Posterior vena cava (tissue), 2 donors: ENCODE results near the gene TCP10L. TPM values are rescaled to one million over a fixed set of nuclear protein-coding genes. Genes with fewer than 3 reads are reported as not detected.
"Not testable (repeated sequence)": the region's sequence is repeated elsewhere in the genome, so short reads cannot be mapped to it uniquely, and the experiment has no call there.

Source experiments
- DNase-seq: peaks from one replicate; pipeline ENCODE4 v3.0.0-alpha.2; 2020; ENCODE audit warnings: low spot score
- intact Hi-C, 2 donors: fragments of 100-400 bp; cut with DNase I; formaldehyde crosslinking; loops; one replicate each; pipeline versions ENCODE4 v1.14.1 to v1.14.2; 2022 to 2023
- total RNA-seq, 2 donors: library from RNA; stranded (reverse); fragmentation: NEBNext Ultra II Directional; extraction: Animal tissue kit (Norgen Biotek cat#: 25700); gene quantifications; one replicate each; pipeline ENCODE4 v1.2.1, GENCODE V29; 2021
- donor health status: DM: yes; HTN: yes; CAD: no.
- donor health status: DM: yes; HTN: yes; CAD: no.

TCP10L gene
- total RNA-seq, 2 donors from 2014 or later, result 0.48 to 0.83 TPM

DNA sequence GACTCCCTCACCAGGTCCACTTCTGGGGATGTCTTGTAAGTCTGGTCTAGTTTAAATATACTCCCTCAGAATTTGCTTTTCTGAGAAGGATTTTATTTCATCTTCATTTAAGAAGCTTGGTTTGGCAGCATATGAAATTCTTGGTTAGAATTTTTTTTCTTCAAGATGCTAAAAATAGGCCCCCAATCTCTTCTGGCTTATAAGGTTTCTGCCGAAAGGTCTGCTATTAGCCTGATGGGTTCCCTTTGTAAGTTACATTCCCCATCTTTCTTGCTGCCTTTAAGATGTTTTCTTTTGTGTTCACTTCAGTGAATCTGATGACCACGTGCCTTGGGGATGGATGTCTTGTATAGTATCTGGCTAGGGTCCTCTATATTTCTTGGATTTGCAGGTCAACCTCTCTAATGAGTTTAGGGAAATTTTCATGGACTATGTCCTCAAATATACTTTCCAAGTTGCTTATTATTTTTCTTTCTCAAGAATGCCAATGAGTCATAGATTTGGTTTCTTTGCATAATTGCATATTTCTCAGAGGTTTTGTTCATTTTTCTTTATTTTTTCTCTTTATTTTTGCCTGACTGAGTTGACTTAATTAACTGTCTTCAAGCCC is 19.4 kb downstream of the TCP10L start:
- intact Hi-C loops, result loop anchor here (2.0 to 10.0 kb wide), 2 partner anchors 151 to 153 kb away; partner anchors contain the start of gene EVA1C (in 2 of the 2)
- DNase-seq, result no peak

- intact Hi-C loops, result loop anchor here in 1 of 2 donors (10.0 kb wide), 1 partner anchor 148 kb away; the partner anchor contains the start of gene EVA1C
- no peak for DNase-seq
Observed at GRCh38 chr21:32562915-32563314, 22.4 kb downstream of the TCP10L start.

DNA sequence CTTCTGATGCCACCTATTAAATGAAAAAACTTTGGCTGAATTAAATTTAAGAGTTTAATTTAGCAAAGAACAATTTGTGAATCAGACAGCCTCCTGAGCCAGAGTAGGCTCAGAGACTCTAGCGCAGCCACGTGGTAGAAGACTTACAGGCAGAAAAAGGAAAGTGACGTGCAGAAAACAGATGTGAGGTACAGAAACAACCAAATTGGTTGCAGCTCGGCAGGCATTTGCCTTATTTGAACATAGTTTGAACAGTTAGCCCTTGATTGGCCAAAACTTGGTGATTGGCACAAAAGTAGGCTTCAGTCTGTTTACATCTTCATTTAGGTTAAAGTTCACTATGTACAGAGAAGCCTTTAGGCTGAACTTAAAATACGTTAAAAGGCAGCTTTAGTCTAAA is 22.9 kb downstream of the TCP10L start:
- DNase-seq, result no peak
- intact Hi-C loops, result loop anchor here in 1 of 2 donors (10.0 kb wide), 1 partner anchor 148 kb away; the partner anchor contains the start of gene EVA1C

DNA sequence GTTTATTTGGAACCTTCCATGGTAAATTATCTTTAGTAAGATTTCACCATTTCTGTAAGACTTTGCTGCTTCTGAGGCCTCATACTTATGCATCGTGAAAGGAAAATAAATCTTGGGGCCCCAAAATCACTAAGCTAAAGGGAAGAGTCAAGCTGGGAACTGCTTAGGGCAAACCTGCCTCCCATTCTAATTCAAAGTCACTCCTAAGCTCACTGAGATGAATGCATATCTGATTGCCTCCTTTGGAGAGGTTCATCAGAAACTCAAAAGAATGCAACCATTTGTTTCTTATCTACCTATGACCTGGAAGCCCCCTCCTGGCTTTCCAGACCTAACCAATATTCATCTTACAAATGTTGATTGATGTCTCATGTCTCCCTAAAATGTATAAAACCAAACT is 23.8 kb downstream of the TCP10L start:
- not testable (repeated sequence) for DNase-seq
- intact Hi-C loops, result loop anchor here in 1 of 2 donors (10.0 kb wide), 1 partner anchor 147 kb away; the partner anchor contains the start of gene EVA1C

DNA sequence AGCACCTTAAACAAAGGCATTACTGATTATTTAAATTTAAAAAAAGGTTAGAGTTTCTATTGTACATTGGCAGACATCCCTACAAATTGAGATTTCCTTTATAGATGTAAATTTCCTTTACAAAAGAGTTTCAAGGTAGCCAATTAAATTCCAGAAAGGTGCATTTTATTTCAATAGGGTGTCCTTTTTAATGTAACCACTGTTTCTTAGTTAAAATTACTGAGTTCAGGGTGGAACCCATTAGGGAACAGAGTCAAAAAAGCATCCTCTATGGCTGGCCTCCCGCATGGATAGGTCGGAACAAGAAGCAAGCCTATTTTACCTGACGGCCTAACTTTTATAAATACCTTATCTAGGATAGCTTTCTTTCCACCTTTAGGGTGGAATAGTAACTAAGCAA is 24.4 kb downstream of the TCP10L start:
- intact Hi-C loops, result loop anchor here in 1 of 2 donors (10.0 kb wide), 1 partner anchor 146 kb away; the partner anchor contains the start of gene EVA1C
- no peak for DNase-seq

- DNase-seq, result no peak
- intact Hi-C loops, result no loop called here
Observed at GRCh38 chr21:32559006-32559610, 26.2 kb downstream of the TCP10L start.

DNA sequence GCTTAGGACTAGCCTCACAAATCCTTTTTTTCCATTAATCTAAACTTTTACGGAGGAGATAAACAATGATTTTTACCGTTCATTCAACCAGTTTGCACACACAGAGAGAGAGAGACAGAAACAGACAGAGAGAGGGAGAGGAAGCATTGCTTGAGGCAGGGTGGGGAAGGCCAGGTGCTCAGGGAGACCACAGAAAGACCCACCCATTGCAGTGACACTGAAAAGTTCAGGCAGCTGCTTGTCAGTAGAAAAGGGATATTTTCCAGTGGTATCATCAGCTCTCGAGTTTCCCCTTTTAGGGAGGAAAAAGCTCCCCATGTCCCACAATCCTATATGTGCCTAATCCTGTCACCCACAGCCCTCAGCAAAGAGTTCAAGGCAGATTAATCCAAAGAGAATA is 27.2 kb downstream of the TCP10L start:
- no peak for DNase-seq
- intact Hi-C loops, result no loop called here

DNA sequence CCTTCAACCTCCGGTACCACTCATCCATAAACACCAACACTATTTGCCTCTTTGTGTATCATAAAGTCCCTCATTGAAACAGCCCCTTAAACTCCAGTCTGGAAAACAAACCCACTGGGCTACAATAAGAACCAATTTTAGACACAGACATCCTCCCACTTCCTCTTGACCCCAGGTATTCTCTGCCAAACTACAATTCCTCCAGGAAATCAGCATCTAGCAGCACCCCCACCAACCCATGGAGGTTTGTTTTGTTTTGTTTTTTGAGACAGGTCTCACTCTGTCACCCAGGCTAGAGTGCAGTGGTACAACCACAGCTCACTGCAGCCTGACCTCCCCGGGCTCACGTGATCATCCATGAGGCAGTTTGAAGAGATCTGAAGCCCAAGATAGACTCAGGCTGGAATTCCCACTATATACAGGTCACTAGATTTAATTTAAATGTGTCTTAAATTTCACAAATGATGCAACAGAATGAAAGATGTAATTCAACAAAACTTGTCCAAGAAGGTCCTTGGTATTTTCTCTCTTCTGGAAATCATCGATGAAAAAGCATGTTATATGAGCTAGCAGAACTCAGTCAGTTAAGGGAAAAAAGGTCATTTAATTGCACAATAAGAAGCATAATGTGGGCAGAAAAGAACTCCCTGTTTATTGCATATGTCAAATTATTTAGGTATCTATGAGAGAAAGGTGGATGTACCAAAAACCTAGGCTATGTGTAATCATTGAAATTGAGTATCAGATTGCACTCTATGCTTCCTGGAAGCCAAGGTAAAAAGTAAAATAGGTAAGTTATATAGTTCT is 30.3 kb downstream of the TCP10L start:
- intact Hi-C loops, result no loop called here

DNA sequence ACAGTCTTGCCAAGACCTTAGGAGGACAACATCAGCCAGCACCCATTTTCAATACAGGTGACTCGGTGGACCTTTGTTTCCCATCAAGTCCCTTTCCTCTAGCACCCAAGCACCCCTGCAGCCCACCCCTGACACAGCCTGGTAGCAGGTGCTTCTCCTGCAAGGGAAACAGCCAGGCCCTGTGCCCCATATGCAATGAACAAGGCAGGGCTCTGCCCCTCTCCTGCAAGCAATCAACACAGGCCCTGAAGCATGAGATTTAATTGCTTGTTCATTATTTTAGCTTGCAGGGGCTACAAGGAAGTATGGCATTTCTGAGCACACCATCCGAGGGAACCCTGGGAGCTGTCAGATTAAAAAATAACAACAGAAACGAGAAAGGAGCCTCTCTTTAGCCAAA is 35.4 kb downstream of the TCP10L start:
- DNase-seq, result no peak
- intact Hi-C loops, result no loop called here

More for the DNA sequence above, 30.3 kb downstream of the TCP10L start:
- no peak for DNase-seq

DNA sequence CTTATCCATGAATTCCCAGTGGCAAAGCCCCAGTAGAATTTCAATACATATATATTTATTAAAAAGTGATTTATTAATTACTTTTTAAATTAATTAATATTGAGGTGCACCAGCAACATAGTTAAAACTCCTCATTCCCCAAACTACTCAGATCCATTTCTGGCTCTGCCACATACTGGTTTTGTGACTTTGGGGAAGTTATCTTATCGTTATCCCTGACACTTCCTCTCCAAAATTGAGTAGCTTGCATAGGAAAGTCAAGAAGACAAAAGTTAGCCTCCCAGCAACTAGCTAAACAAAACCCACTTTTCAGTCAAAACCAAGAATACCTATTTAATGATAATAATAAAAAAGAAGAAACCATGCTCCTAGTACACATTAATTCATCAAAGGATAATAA is 35.9 kb downstream of the TCP10L start:
- intact Hi-C loops, result no loop called here

GRCh38 chr21:32548978-32549377 is 36.3 kb downstream of the TCP10L start:
- DNase-seq, result no peak
- intact Hi-C loops, result no loop called here

More for the DNA sequence above, 35.9 kb downstream of the TCP10L start:
- DNase-seq, result no peak

- no peak for DNase-seq
- intact Hi-C loops, result no loop called here
Observed at GRCh38 chr21:32547018-32547417, 38.3 kb downstream of the TCP10L start.

DNA sequence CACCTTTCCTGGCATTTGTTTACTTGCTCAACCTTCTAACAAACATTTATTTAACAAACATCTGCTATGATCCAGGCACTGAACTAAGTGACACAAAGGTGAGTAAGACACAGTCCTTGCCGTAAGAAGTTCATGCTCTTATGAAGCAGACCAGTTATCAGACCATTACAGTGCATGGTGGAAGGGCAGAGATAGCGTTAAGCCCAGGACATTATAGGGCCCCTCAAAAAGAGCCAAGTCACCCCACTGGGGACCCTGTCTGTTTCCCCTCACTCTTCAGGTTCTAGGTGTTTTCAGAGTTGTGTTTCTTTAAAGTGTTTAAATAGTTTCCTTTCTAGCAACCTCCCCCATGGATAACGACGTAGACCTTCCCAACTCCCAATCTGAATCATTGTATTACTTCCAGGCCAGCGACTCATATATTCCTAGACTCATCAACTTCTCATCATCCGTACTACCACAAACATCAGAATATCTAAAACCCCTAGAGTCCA is 39.3 kb downstream of the TCP10L start:
- intact Hi-C loops, result no loop called here
- DNase-seq, result no peak

GRCh38 chr21:32544697-32545096 is 40.6 kb downstream of the TCP10L start:
- intact Hi-C loops, result no loop called here
- DNase-seq, result no peak

- DNase-seq, result no peak
- intact Hi-C loops, result no loop called here
Observed at GRCh38 chr21:32543975-32544374, 41.3 kb downstream of the TCP10L start.

DNA sequence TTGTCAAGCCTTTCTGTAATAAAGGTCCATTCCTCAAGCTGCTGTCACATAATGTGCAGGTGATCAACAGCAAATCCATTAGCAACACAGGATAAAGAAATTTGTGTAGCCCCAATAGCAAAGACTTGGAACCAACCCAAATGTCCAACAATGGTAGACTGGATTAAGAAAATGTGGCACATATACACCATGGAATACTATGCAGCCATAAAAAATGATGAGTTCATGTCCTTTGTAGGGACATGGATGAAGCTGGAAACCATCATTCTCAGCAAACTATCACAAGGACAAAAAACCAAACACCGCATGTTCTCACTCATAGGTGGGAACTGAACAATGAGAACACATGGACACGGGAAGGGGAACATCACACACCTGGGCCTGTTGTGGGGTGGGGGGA is 42.3 kb downstream of the TCP10L start:
- intact Hi-C loops, DNase-seq: not testable (repeated sequence)

DNA sequence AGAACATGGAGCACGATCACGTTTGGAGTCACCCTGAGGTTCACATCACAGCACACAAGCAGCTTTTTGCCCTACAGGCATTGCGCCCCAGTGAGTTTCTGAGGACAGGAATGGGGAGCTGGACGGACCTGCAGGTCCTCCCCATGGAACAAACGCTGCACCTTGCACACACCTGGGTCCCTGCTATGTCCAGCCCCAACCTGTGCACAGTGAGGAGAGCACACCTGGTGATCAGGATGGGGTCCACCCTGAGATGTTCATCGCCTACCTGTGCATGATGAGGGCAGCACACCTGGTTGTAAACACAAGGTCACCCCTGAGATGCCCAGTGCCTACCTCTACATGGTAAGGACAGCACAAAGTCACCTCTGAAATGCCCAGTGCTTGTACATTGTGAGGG is 45.9 kb downstream of the TCP10L start:
- no peak for DNase-seq
- intact Hi-C loops, result no loop called here

- intact Hi-C loops, result no loop called here
- no peak for DNase-seq
Observed at GRCh38 chr21:32538147-32538792, 47.1 kb downstream of the TCP10L start.

DNA sequence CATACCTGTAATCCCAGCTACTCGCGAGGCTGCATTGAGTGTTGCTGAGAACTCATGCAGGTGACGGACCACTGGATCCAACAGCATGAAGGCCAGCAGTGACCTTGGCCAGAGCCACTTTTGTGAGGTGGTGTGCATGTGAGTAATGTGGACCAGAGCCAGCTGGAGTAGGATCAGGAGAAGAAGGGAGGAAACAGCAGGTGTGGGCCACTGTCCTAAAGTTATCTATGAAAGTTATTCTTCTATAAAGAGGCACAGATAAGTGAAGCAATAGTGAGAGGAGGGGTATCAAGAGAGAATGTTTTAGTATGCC is 47.8 kb downstream of the TCP10L start:
- no peak for DNase-seq
- intact Hi-C loops, result no loop called here

DNA sequence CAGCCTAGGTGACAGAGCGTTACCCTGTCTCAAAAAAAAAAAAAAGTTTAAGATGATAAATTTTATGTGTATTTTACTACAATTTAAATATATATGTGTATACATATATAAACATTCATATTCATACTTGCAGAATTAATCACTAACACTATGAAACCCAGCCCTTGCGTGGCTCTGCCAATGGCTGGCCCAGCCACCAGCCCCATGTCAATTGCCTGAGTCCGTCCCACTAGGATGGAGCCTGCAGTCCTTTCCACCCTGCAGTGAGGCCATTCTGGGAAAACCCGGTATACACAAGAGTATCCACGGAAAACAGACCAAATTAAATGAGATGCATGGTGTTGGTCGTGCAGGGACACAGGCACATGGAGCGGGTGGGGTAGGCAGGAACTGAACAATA is 49.7 kb downstream of the TCP10L start:
- intact Hi-C loops, result no loop called here

More for the DNA sequence above, 49.7 kb downstream of the TCP10L start:
- DNase-seq, result no peak
